Measurements from ENCODE around the gene DEXI. TPM values are rescaled to one million over a fixed set of nuclear protein-coding genes. Genes with fewer than 3 reads are reported as not detected.

DEXI gene
- total and polyA plus RNA-seq, 2 donors (not counting 1 experiment from before 2014, with no cell fraction given), result 38.8 to 49.9 TPM

DNA sequence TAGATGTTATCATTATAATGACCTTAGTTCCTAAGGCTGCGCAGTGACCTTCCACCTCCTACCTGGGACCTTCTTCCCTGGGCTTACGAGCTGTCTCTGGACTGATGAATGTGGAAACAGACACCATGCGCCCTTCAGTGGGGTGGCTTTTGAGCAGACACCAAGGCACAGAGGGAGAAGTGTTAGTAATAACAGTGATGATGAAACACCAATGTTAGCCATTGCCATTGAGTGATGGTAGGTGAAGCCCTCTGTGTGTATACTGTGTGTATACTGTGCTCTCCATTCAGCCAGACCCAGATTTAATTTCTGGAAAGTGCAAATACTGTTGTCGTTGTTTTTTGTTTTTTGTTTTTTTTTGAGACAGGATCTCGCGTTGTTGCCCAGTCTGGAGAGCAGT, 46.6 kb upstream of the DEXI start:
- H3K27ac ChIP-seq (ENCODE audit: insufficient read depth, low read length), result no peak overlapping the region

DNA sequence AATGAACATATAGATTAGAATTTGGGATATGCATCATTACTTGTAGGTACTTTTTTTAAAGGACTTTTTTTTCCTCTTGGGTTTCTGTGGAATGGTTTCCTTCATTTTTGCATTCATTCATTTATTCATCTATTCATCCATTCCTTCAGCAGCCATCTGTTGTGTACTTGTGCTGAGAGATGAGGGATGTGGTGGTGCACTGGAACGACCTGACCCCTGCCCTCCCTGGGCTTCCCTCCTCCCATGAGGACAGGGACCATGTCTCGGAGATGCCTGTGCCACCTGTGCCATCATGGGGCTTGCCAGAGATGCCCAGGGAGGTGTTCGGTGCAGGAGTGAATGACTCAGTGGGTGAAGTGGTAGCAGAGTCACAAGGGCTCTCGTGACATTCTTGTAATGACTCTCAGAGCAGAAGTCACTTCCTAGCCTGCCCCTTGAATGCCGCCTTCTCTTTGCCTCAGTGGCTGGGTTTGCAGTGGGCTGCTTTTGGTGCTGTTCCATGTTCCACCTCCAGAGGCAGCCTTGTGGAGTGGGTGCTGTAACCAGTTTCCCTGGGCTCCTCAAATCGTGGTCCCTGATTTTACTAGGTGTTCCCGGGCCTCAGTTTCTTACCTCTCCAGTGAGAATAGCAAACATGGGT, 46.0 kb upstream of the DEXI start:
- Histone ChIP-seq H3K4me1 (ENCODE audit: control insufficient read depth, extremely low read depth, insufficient read depth, low read length) (peaks cover 16% of the 10 kb centered on the region), H3K9me3 (ENCODE audit: control insufficient read depth, insufficient read depth, low read depth, low read length) (no peaks in the 10 kb centered on the region), H2AFZ (ENCODE audit: low read length) (no peak overlapping the region), H3K27ac (ENCODE audit: insufficient read depth, low read length) (no peak overlapping the region), H3K27me3 (ENCODE audit: control insufficient read depth, insufficient read depth, low read length) (no peaks in the 10 kb centered on the region), H4K20me1 (ENCODE audit: control insufficient read depth, extremely low read depth, insufficient read depth, low read length) (no peaks in the 10 kb centered on the region), H3K79me2 (ENCODE audit: control insufficient read depth, insufficient read depth, low read length) (no peaks in the 10 kb centered on the region), H3K9ac (ENCODE audit: insufficient read depth, low read length) (no peak overlapping the region), H3K4me3 (replicated peaks in 1 of 4; ENCODE audit: control extremely low read depth in 1 of 4, insufficient read depth in 1 of 4, low read depth in 3 of 4, low read length in 4 of 4) (no peak overlapping the region), H3K4me2 (ENCODE audit: extremely low read depth, insufficient read depth, low read length) (no peak overlapping the region), H3K36me3 (ENCODE audit: control insufficient read depth, insufficient read depth, low read length) (peaks cover 2% of the 10 kb centered on the region)
- TF ChIP-seq, protein P1, sequence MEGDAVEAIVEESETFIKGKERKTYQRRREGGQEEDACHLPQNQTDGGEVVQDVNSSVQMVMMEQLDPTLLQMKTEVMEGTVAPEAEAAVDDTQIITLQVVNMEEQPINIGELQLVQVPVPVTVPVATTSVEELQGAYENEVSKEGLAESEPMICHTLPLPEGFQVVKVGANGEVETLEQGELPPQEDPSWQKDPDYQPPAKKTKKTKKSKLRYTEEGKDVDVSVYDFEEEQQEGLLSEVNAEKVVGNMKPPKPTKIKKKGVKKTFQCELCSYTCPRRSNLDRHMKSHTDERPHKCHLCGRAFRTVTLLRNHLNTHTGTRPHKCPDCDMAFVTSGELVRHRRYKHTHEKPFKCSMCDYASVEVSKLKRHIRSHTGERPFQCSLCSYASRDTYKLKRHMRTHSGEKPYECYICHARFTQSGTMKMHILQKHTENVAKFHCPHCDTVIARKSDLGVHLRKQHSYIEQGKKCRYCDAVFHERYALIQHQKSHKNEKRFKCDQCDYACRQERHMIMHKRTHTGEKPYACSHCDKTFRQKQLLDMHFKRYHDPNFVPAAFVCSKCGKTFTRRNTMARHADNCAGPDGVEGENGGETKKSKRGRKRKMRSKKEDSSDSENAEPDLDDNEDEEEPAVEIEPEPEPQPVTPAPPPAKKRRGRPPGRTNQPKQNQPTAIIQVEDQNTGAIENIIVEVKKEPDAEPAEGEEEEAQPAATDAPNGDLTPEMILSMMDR (conservative IDR thresholded peaks at IDR 0.05 in 1 of 2, IDR thresholded peaks at IDR 0.05 in 1 of 2; ENCODE audit: low read depth in 1 of 2, low read length in 2 of 2), result peak in 1 of 2 donors; percentile 46
- TF ChIP-seq EZH2 (IDR thresholded peaks at IDR 0.05; ENCODE audit: low read length, missing control alignments), result no peak
- no peak for DNase-seq (ENCODE audit: low read depth in 2 of 2)

More for the DNA sequence above, 46.6 kb upstream of the DEXI start:
- H3K4me1 ChIP-seq (ENCODE audit: control insufficient read depth, extremely low read depth, insufficient read depth, low read length), result peaks cover 17% of the 10 kb centered on the region
- H4K20me1 ChIP-seq (ENCODE audit: control insufficient read depth, extremely low read depth, insufficient read depth, low read length), result no peaks in the 10 kb centered on the region
- DNase-seq (ENCODE audit: low read depth in 2 of 2), result no peak
- no peak overlapping the region for H3K9ac ChIP-seq (ENCODE audit: insufficient read depth, low read length)
- TF ChIP-seq, protein P1 (conservative IDR thresholded peaks at IDR 0.05 in 1 of 2, IDR thresholded peaks at IDR 0.05 in 1 of 2; ENCODE audit: low read depth in 1 of 2, low read length in 2 of 2), result no peak
- no peak for TF ChIP-seq EZH2 (IDR thresholded peaks at IDR 0.05; ENCODE audit: low read length, missing control alignments)
- H3K4me2 ChIP-seq (ENCODE audit: extremely low read depth, insufficient read depth, low read length), result no peak overlapping the region
- no peaks in the 10 kb centered on the region for H3K79me2 ChIP-seq (ENCODE audit: control insufficient read depth, insufficient read depth, low read length)
- H3K36me3 ChIP-seq (ENCODE audit: control insufficient read depth, insufficient read depth, low read length), result peaks cover 2% of the 10 kb centered on the region
- no peak overlapping the region for H3K4me3 ChIP-seq (replicated peaks in 1 of 4; ENCODE audit: control extremely low read depth in 1 of 4, insufficient read depth in 1 of 4, low read depth in 3 of 4, low read length in 4 of 4)
- no peaks in the 10 kb centered on the region for H3K9me3 ChIP-seq (ENCODE audit: control insufficient read depth, insufficient read depth, low read depth, low read length)
- no peak overlapping the region for H2AFZ ChIP-seq (ENCODE audit: low read length)
- no peaks in the 10 kb centered on the region for H3K27me3 ChIP-seq (ENCODE audit: control insufficient read depth, insufficient read depth, low read length)

DNA sequence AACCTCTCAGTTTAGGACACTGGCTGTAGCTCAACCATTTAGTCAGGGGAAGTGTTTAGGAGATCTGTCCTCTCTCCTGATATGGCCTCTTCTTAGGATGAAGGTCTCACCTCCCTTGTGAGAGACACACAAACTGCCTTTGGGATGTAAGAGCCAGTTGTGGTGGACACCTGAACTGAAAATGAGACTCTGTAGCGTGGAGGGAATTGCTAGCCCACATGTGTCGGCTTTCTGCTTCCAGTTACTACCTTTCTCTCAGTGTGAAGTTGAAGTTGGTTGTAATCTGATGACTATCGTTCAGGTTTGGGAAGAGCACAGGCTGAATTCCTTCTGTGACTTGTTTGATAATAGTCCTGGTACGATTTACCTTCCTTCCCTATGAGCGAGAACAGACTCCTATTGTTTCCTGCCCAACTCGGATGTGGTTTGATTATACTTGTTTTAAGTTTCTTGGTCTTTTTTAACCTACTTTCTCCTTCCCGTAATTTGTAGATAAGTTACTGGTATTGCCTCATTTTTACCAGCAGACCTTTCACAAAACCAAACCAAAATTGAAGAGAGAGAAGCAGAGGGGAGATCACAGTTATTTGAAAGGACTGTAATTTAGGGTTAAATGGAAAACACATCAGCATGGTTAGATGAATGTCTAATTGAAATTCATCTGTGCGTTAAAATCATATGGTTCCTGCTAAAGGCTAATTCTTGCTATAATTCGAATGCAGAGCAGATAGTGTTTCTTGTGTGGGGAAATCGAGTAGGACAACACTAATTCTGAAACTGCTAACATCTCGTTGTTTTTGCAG, 45.3 kb upstream of the DEXI start:
- TF ChIP-seq, protein P1 (conservative IDR thresholded peaks at IDR 0.05 in 1 of 2, IDR thresholded peaks at IDR 0.05 in 1 of 2; ENCODE audit: low read depth in 1 of 2, low read length in 2 of 2), result no peak
- no peak for TF ChIP-seq EZH2 (IDR thresholded peaks at IDR 0.05; ENCODE audit: low read length, missing control alignments)
- H3K36me3 ChIP-seq (ENCODE audit: control insufficient read depth, insufficient read depth, low read length), result peaks cover 2% of the 10 kb centered on the region
- no peak overlapping the region for H3K27ac ChIP-seq (ENCODE audit: insufficient read depth, low read length)

More for the DNA sequence above, 45.3 kb upstream of the DEXI start:
- DNase-seq (ENCODE audit: low read depth in 2 of 2), result peak in 1 of 2 donors; percentile 58
- Histone ChIP-seq H3K4me1 (ENCODE audit: control insufficient read depth, extremely low read depth, insufficient read depth, low read length) (peaks cover 14% of the 10 kb centered on the region), H2AFZ (ENCODE audit: low read length) (no peak overlapping the region), H4K20me1 (ENCODE audit: control insufficient read depth, extremely low read depth, insufficient read depth, low read length) (no peaks in the 10 kb centered on the region), H3K79me2 (ENCODE audit: control insufficient read depth, insufficient read depth, low read length) (no peaks in the 10 kb centered on the region), H3K9me3 (ENCODE audit: control insufficient read depth, insufficient read depth, low read depth, low read length) (no peaks in the 10 kb centered on the region), H3K9ac (ENCODE audit: insufficient read depth, low read length) (no peak overlapping the region), H3K4me3 (replicated peaks in 1 of 4; ENCODE audit: control extremely low read depth in 1 of 4, insufficient read depth in 1 of 4, low read depth in 3 of 4, low read length in 4 of 4) (no peak overlapping the region), H3K27me3 (ENCODE audit: control insufficient read depth, insufficient read depth, low read length) (no peaks in the 10 kb centered on the region), H3K4me2 (ENCODE audit: extremely low read depth, insufficient read depth, low read length) (no peak overlapping the region)
